Renal pelvis (tissue), 12 donors: Measurements from ENCODE around the gene SEMA4B. TPM values are rescaled to one million over a fixed set of nuclear protein-coding genes. Genes with fewer than 3 reads are reported as not detected.
A peak's percentile ranks its signal among the peaks of the same experiment; 100 is the strongest.
"Not testable (repeated sequence)": the region's sequence is repeated elsewhere in the genome, so short reads cannot be mapped to it uniquely, and the experiment has no call there.

Experiments
- DNase-seq: peaks from one replicate; pipeline ENCODE4 v3.0.0-alpha.2; 2013
- long read RNA-seq, 16 experiments: transcript quantifications; one replicate each; lab custom pipeline, GENCODE V29; 2026
- polyA plus RNA-seq, 3 donors: library from polyadenylated mRNA; unstranded; fragments of 120-200 nt; gene quantifications; one replicate each; pipeline ENCODE4 v1.2.1, GENCODE V29; 2013; ENCODE audit not compliant: insufficient read length in 3 of 3

Gene SEMA4B, protein sequence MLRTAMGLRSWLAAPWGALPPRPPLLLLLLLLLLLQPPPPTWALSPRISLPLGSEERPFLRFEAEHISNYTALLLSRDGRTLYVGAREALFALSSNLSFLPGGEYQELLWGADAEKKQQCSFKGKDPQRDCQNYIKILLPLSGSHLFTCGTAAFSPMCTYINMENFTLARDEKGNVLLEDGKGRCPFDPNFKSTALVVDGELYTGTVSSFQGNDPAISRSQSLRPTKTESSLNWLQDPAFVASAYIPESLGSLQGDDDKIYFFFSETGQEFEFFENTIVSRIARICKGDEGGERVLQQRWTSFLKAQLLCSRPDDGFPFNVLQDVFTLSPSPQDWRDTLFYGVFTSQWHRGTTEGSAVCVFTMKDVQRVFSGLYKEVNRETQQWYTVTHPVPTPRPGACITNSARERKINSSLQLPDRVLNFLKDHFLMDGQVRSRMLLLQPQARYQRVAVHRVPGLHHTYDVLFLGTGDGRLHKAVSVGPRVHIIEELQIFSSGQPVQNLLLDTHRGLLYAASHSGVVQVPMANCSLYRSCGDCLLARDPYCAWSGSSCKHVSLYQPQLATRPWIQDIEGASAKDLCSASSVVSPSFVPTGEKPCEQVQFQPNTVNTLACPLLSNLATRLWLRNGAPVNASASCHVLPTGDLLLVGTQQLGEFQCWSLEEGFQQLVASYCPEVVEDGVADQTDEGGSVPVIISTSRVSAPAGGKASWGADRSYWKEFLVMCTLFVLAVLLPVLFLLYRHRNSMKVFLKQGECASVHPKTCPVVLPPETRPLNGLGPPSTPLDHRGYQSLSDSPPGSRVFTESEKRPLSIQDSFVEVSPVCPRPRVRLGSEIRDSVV
- polyA plus RNA-seq, result 10 to 100 TPM; 46.9 to 52.5 (median 50.3) TPM
- long read RNA-seq, donor 1, partial matches to known transcripts, result 12 of 17 reads
- long read RNA-seq, donor 1, other reads (novel, unspliced or antisense), result 0 of 17 reads
- long read RNA-seq, donor 2, partial matches to known transcripts, result 0 of 4 reads
- long read RNA-seq, donor 2, other reads (novel, unspliced or antisense), result 0 of 4 reads
- long read RNA-seq, donor 3, partial matches to known transcripts, result 0 of 8 reads
- long read RNA-seq, donor 3, other reads (novel, unspliced or antisense), result 0 of 8 reads
- long read RNA-seq, donor 4, partial matches to known transcripts, result 18 of 23 reads
- long read RNA-seq, donor 4, other reads (novel, unspliced or antisense), result 0 of 23 reads
- long read RNA-seq, donor 5, partial matches to known transcripts, result 0 of 2 reads
- long read RNA-seq, donor 5, other reads (novel, unspliced or antisense), result 0 of 2 reads
- long read RNA-seq, donor 6, partial matches to known transcripts, result 0 of 7 reads
- long read RNA-seq, donor 6, other reads (novel, unspliced or antisense), result 0 of 7 reads
- long read RNA-seq, donor 7, transcript SEMA4B-202 (14 exons, 3,807 nt), result major isoform, 5 of 7 reads
- long read RNA-seq, donor 7, partial matches to known transcripts, result 0 of 7 reads
- long read RNA-seq, donor 7, other reads (novel, unspliced or antisense), result 0 of 7 reads
- long read RNA-seq, donor 8, partial matches to known transcripts, result 0 of 3 reads
- long read RNA-seq, donor 8, other reads (novel, unspliced or antisense), result 0 of 3 reads
- long read RNA-seq, donor 9, partial matches to known transcripts, result 0 of 7 reads
- long read RNA-seq, donor 9, other reads (novel, unspliced or antisense), result 0 of 7 reads
- long read RNA-seq, donor 10, partial matches to known transcripts, result 0 of 6 reads
- long read RNA-seq, donor 10, other reads (novel, unspliced or antisense), result 0 of 6 reads
- long read RNA-seq, donor 11, partial matches to known transcripts, result 67 of 72 reads
- long read RNA-seq, donor 11, other reads (novel, unspliced or antisense), result 0 of 72 reads
- long read RNA-seq, donor 12, transcript SEMA4B-202 (14 exons, 3,807 nt), result major isoform, 5 of 10 reads
- long read RNA-seq, donor 12, partial matches to known transcripts, result 0 of 10 reads
- long read RNA-seq, donor 12, other reads (novel, unspliced or antisense), result 0 of 10 reads
- long read RNA-seq, donor 13, partial matches to known transcripts, result 0 of 5 reads
- long read RNA-seq, donor 13, other reads (novel, unspliced or antisense), result 0 of 5 reads
- long read RNA-seq, donor 14, result 0 reads
- long read RNA-seq, donor 15, result 0 reads
- long read RNA-seq, donor 16, partial matches to known transcripts, result 0 of 5 reads
- long read RNA-seq, donor 16, other reads (novel, unspliced or antisense), result 0 of 5 reads

- peak; percentile 81 for DNase-seq
Measured at GRCh38 chr15:90201130-90201943, at the start of gene SEMA4B. Gene SEMA4B, plus strand, starts transcription at chr15:90201330. Its CDS starts 249 bp downstream, at chr15:90201579.

- DNase-seq, result no peak
Measured at GRCh38 chr15:90151989-90152645, 49.0 kb upstream of the SEMA4B start.

- DNase-seq, result no peak
Measured at GRCh38 chr15:90153658-90154057, 47.5 kb upstream of the SEMA4B start.

- no peak for DNase-seq
Measured at GRCh38 chr15:90154246-90154645, 46.9 kb upstream of the SEMA4B start.

- no peak for DNase-seq
Measured at GRCh38 chr15:90154861-90155626, 46.1 kb upstream of the SEMA4B start.

DNA sequence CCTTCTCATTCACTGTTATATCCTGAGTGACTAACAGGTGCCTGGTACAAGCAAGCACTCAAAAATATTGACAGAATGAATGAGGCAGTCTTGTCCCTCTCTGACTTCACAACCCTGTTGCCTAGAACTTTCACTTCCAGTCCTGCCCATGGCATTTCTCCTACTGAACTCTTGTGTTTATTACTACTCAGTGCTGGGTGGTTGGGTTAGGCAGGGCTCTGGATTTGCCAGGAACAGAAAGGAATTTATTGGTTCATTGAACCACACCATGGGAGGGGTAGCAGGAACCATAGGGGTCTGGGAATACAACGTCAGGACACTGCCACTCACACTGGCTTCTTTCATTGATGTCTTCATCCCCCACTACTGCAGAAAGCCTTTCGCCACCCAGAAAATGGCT is 41.9 kb upstream of the SEMA4B start:
- DNase-seq, result no peak

DNA sequence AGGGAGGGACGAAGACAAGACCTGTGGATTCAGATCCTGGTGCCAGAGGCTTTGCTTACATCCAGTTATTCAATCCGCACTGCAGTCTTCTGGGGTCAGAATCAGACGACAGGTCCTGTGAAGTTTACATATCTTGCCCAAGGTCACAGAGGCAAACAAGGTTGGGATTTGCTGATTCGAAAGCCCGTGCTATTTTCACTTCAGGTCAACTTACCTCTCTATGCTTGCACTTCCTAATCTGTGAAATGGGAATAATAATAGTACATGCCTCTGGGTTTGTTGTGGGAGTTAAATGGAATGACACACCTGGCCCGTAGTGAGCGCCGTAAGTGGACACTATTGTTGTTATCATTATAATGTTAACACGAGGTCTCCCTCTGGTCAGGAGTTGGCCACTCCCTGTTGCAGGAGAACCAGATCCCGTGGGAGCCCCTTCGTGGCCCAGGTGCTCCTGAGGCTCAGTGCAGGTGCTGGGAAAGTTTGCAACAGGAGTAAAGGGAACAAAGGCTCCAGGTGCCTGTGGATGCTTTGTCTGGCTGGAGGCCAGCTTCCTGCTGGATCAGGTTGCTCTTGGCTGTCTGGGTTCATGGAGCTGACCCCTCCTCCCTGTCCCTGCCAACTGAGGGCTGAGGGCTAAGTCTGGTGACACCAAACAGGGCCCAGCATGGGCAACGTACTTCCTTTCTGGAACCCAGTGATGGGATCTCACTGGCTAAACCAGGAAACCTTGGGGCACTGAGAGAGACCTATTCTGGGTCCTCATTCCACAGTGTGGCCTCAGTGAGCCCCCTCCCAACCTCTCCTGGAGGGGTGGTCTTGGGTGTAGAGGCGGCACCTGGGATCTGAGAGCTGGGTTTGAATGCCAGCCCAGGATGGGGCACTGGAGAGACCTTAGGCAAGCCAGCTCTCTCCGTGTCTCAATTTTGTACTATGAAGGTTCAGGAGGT is 40.1 kb upstream of the SEMA4B start:
- peak; percentile 81 for DNase-seq

DNA sequence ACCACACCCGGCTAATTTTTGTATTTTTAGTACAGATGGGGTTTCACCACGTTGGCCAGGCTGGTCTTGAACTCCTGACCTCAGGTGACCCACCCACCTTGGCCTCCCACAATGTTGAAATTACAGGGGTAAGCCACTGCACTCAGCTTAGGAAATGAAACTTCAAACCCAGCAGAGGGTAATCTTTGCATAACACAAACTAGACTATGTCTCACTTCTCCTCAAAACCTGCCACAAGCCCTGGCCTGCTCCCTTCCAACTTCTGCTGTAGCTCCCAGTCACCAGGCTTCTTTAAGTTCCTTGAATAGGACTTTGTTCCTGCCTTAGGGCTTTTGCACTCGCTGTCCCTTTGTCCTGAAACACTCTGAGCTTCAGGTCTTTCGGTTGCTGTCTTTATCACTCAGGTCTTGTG is 39.2 kb upstream of the SEMA4B start:
- DNase-seq, result no peak

DNA sequence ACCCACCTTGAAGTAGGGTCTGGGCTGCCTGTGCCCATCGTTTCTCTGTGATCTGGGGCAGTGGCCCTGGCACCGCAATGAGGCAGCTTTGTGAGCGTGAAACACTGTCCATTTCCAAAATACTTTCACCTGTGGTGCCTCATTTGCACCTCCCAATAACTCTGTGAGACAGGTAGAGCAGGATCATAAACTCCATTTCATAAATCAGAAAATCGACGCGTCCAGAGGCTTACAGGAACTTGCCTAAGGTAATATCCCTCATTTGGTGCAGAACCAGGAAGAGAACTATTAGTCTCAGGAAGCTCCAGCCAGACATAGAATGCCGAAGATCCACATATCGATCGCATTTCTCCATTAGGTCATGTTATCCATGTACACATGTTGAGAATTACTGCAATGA is 38.2 kb upstream of the SEMA4B start:
- DNase-seq, result no peak

DNA sequence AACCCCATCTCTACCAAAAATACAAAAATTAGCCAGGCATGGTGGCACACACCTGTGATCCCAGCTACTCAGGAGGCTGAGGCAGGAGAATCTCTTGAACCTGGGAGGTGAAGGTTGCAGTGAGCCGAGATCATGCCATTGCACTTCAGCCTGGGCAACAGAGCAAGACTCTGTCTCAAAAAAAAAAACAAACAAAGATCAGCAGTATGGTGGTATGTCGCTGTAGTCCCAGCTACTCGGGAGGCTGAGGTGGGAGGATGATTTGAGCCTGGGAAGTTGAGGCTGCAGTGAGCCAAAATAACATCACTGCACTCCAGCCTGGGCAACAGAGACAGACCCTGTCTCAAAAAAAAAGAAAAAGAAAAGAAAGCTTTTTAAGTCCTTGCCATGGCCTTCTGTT is 36.9 kb upstream of the SEMA4B start:
- DNase-seq, result not testable (repeated sequence)

DNA sequence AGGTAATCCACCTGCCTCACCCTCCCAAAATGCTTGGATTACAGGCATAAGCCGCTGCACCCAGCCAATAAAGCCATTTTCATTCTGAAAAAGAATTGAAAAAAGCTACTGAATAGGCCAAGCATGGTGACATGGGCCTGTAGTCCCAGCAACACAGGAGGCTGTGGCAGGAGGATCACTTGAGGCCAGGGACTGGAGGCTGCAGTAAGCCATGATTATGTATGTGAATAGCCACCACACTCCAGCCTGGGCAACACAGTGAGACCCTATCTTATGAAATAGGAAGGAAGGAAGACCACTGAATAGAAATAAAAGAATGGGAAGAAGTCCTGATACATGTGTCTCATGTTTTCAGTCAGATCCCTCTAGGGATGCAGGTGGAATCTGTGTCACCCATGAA is 36.0 kb upstream of the SEMA4B start:
- DNase-seq, result no peak

- DNase-seq, result peak; percentile 89
Measured at GRCh38 chr15:90165659-90166489, 35.3 kb upstream of the SEMA4B start.

- no peak for DNase-seq
Measured at GRCh38 chr15:90167121-90167520, 34.0 kb upstream of the SEMA4B start.

DNA sequence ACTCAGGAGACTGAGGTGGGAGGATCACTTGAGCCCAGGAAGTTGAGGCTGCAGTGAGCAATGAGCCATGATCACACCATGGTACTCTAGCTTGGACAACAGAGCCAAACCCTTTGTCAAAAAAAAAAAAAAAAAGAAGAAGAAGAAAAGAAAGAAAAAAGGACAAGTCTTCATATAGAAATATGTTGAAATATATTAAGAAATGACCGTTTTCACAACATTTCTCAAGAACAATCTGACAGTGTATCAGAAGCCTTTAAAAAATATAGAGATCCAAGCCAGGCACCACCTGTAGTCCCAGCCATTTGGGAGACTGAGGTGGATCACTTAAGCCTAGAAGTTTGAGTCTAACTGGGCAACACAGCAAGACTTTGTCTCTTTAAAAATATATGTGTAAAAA is 29.5 kb upstream of the SEMA4B start:
- DNase-seq, result no peak

- DNase-seq, result no peak
Measured at GRCh38 chr15:90173372-90173771, 27.8 kb upstream of the SEMA4B start.
